HG03342 (cell line): ENCODE measurements around the gene TRAPPC12.
"Not testable (repeated sequence)": the region's sequence is repeated elsewhere in the genome, so short reads cannot be mapped to it uniquely, and the experiment has no call there.

Source experiments
- ATAC-seq: cut with Tn5 transposase; IDR thresholded peaks from one replicate; pipeline ENCODE4 v1.9.1; 2021; ENCODE audit warnings: mild to moderate bottlenecking, moderate library complexity; ENCODE audit not compliant: unreplicated experiment

TRAPPC12 gene

DNA sequence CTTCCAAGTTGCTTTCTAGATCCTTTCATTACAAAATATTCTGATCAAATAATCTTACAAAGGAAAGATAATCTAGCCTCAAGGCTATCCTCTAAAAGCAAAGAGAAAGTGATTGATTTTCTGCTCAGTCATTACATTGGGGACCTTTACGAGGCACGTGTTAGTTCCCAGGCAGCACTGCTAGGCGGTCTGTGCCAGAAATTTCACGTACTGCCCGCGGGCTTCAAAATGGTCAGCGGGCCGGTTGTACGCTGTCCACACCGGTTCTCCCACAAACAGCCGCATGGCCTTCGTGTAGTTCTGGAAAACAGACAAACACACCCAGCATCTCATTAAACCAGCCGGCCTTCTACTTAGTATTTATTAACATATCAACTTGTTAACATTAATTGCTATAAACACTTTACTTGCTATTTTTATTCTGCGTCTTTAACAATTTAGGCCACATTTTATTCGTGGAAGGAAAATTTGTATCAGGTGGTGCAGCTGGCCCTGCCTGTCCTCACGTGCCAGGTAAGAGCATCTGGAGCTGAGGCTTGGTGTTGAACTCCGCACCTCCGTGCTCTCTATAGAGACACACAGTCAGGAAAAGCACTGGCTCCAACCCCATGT lies 119.4 kb downstream of the TRAPPC12 start:
- ATAC-seq = no peak

DNA sequence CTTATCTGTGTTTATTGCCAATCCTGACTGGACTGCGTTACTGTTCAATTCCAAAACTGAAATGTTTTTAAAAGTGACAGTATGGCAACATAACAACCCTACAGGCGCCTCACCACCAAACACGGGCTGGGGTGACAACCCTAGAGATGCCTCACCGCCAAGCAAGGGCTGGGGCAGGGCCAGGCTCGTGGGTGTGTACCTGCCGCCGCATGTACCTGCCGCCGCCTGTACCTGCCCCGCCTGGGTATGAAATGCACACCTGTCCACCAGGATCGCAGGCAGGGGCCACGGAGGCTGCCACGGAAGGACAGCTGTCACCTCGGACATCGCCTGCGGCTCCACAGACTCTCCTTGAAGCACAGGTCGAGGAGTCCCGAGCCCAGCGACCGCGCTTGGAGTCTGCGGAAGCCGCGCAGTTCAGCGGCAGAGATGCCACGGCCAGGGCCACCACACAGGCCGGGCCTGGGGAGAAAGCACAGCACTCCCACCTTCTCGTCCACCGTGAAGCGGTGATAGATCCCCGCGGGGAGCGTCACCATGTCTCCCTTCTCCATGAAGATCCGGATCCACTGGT lies 120.9 kb downstream of the TRAPPC12 start:
- ATAC-seq = no peak

DNA sequence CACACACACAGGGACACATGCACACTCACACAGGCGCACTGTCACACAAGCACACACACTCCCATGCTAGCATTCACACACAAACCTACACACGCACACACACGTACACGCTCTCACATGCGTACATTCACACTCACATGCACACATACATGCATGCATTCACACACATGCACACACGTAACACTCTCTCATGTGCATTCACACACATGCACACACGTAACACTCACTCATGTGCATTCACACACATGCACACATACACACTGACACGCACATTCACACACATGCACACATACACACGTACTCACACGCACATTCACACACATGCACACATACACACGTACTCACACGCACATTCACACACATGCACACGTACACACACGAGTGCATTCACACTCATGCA lies 123.6 kb downstream of the TRAPPC12 start:
- ATAC-seq = no peak

DNA sequence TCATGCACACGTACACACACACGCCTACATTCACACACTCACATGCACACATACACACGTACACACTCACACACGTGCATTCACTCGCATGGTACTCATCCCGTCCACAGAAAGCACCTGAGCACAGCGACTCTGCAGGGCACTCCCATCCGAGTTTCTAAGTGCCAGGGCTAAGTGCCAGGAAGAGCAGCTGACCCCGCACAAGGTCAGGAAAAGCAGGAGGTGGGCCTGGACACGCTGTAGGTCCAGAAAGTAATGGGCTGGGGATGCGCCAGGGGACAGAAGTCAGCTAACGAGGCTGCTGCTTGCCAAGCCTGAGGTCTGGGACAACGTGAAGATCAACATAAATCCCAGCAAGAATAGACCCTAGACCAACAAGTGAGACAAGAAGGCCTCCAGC lies 124.0 kb downstream of the TRAPPC12 start:
- no peak for ATAC-seq

- ATAC-seq = no peak
Measured at GRCh38 chr2:3504741-3505140, 125.2 kb downstream of the TRAPPC12 start.

DNA sequence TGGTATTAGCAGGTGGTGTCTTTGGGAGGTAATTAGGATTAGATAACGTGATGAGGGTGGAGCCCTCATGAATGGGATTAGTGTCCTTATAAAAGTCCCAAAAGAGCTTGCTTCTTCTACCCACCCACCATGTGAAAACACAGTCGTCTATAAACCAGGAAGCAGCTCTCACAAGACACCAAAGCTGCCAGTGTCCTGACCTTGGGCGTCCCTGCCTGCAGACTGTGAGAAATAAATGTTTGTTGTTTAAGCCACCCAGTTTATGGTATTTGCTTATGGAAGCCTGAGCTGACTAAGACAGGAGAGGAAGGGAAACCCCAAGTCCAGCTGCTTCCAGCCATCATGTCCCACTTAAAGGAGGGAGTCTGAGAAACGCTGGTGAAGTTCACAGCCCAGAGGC lies 126.3 kb downstream of the TRAPPC12 start:
- no peak for ATAC-seq

DNA sequence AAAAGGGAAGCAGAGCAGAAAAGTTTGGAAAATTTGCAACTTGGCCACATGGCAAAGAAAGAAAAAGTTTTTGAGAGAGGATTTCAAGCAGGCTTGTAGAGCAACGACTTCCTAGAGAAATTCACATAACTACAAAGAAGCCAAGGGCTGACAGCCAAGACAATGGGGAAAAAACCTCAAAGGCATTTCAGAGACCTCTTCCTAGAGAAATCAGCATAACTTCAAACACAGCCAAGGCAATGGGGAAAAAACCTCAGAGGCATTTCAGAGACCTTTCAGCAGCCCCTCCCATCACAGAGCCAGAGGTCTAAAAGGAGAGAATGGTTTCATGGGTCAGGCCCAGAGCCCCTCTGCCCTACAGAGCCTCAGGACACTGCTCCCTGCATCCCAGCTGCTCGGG lies 132.6 kb downstream of the TRAPPC12 start:
- ATAC-seq = no peak

DNA sequence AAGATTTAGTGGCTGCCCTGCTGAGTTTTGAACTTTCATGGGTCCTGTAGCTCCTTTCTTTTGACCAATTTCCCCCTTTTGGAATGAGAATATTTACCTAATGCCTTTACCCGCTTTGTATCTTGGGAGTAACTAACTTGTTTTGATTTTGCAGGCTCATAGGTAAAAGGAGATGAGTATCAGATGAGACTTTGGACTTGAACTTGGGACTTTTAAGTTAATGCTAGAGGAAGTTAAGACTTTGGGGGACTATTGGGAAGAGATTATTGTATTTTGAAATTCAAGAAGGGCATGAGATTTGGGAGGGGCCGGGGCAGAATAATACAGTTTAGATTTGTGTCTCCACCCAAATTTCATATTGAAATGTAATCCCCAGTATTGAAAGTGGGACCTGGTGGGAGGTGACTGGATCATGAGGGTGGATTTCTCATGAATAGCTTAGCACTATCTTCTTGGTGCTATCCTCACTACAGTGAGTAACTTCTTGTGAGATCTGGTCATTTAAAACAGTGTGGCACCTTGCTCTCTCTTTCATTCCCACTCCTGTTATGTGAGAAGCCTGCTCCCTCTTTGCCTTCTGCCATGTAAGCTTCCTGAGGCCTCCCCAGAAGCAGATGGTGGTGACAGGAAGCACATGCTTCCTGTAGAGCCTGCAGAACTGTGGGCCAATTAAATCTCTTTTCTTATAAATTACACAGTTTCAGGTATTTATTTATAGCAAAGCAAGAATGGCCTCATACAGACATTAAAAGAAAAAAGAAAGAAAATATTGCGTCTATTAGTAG lies 133.7 kb downstream of the TRAPPC12 start:
- ATAC-seq = no peak

DNA sequence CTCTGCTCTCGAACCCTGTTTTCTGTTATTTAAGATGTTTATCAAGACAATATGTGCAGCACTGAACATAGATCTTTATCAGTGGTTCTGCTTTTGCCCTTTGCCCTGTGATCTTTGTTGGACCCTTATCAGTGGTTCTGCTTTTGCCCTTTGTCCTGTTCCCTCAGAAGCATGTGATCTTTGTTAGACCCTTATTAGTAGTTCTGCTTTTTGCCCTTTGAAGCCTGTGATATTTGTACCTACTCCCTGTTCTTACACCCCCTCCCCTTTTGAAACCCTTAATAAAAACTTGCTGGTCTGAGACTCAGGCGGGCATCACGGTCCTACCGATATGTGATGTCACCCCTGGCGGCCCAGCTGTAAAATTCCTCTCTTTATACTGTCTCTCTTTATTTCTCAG lies 135.9 kb downstream of the TRAPPC12 start:
- not testable (repeated sequence) for ATAC-seq

DNA sequence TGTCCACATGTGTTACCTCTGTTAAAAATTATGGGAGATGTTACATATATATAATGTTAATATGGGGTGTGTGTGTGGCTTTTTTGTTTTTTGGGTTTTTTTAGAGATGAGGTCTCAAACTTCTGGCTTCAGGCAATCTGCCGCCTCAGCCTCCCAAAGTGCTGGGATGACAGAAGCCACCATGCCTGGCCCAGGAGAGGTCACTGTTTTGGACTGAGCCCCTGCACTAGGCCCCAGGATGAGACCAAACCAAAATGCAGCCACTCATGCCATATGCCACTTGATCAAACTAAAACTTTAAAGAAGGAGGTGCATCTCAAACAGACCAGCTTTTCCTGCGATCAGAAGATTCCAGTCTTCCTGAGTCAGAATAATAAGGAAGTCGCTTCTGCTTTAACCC lies 137.3 kb downstream of the TRAPPC12 start:
- ATAC-seq = no peak

- no peak for ATAC-seq
Measured at GRCh38 chr2:3517948-3518495, 138.5 kb downstream of the TRAPPC12 start.

DNA sequence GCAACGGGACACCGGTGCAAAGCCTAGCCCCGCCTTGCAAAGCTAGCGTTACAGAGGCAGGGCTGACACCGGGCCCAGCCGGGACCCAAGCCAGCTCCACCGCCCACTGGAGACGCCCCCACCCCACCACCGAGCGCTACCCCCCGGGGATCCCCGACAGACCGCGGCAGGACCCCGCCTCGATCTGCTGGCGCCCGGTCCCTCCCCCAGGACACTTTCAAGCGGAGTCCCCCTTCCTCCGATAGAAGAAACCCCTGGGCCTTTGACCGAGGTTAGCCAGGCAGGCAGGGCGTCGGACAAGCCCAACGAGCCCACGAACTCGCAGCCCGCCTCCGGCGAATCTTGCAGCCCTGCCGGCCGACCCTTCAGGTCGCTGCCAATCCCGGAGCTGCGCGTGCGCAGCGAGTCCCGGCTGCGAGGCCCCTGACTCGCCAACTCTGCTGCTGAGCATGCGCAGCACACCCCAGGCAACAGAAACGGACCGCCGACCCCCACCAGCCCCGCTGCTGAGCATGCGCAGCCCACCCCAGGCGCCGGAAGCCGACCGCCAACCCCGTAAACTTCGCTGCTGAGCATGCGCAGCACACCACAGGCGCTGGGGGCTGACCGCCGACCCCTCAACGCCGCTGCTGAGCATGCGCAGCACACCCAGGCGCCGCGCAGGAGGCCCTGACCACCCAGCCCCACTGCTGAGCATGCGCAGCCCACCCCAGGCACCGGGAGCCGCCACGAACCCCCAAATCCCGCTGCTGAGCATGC lies 139.2 kb downstream of the TRAPPC12 start:
- ATAC-seq = peak; percentile 84

DNA sequence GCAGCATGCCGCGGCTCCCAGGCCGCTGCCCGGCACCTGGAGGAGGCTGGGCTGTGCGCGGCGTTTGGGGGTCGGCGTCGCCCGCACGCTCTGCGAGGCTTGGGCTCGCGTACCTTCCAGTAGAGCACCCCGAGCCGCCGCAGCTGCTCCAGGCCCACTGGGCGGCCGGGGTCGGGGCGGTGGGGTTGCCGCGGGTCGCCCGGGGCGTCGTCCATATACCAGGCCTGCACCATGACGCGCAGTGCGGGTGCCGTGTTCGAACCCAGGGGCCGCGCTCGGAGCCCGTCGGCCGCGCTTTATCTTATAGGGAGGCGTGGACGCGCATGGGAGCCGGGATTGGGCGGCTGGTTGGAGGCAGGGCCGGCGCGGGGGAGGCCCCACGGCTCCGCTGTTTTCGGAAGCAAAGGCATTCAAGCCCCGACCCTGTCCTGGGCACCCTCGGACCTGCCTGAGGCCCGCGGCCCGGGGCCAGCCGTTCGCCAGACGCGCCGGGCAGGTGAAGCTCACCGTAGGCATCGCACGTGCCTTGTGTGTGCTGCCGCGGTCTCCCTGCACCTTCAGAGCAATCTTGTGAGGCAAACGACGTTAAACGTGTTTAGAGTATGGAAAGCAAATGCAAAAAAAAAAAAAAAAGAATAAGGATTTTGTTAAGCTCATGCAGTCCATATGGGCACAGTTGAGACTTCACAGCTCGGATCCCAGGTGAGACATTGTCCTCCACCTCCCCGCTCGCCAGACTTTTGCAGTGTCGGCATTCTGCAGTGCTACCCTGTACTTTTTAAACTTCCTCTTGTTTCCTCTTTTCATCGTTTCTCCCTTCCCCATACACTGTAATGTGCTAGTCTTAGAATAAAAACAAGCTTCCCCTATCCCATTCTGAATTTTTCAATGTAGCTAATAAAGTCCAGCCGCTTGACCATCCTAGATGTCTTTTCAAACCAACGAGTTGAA lies 140.0 kb downstream of the TRAPPC12 start, which contains the start of gene ADI1:
TSS of gene ADI1 (minus strand) at position 277 of the 951 bp plus-strand sequence. CDS start at position 233, 44 bp downstream.
- ATAC-seq = peak; percentile 54

DNA sequence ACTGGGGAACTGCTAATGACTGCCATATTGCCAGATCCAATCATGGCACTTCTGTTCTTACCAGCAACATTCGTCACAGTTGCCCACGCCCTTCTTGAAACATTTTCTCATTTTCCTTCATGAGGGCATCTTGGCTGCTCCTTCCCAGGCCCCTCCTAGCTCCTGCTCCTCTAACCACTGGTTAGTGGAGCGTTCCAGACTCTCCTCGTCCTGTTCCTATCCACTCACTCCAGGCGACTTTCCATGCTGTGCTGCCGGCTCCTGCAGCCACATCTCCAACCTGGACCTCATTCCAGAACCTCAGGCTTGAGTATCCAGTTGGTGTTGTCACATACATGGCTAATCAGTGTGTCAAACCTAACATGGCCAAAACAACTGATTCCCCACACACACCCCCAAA lies 141.1 kb downstream of the TRAPPC12 start:
- no peak for ATAC-seq

GRCh38 chr2:3522961-3523421 lies 143.5 kb downstream of the TRAPPC12 start:
- ATAC-seq = no peak

- ATAC-seq = no peak
Measured at GRCh38 chr2:3523551-3524041, 144.1 kb downstream of the TRAPPC12 start.

DNA sequence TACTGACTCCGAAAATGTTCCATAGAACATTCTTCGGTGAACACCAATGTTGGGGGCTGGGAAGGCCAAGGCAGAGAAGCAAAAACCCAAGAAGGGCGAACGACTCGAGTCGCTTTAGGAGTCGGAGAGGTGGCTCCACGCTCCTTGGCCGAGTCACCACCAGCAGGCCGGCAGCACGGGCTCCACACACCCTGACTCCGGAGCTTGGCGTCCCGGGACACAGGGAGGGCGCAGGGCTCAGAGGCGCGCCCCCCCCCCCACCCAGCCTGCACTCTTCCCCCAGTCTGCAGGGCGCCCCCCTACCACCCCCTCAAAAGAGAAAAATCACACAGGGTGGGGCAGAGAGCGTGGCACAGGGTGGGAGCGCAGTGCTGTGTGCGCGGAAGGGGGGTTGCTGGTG lies 147.4 kb downstream of the TRAPPC12 start:
- no peak for ATAC-seq

GRCh38 chr2:3527886-3528785 lies 148.6 kb downstream of the TRAPPC12 start:
- no peak for ATAC-seq
